GM10266 (cell line): ENCODE data around the gene TYMS.

Experiments
- DNase-seq: peaks from one replicate; pipeline ENCODE4 v3.0.0; 2012; ENCODE audit errors: extremely low spot score
- CTCF ChIP-seq: IDR thresholded peaks from 2 replicates; pipeline ENCODE4 v1.5.1; 2012; ENCODE audit warnings: mild to moderate bottlenecking, low read depth; ENCODE audit not compliant: control insufficient read depth, insufficient read depth; ENCODE audit errors: missing control alignments

Gene TYMS

GRCh38 chr18:647304-647703, 10.1 kb upstream of the TYMS start:
- no peak for DNase-seq
- no peak for TF ChIP-seq CTCF

GRCh38 chr18:649341-649740, 8.1 kb upstream of the TYMS start:
- DNase-seq: no peak
- TF ChIP-seq CTCF: no peak

DNA sequence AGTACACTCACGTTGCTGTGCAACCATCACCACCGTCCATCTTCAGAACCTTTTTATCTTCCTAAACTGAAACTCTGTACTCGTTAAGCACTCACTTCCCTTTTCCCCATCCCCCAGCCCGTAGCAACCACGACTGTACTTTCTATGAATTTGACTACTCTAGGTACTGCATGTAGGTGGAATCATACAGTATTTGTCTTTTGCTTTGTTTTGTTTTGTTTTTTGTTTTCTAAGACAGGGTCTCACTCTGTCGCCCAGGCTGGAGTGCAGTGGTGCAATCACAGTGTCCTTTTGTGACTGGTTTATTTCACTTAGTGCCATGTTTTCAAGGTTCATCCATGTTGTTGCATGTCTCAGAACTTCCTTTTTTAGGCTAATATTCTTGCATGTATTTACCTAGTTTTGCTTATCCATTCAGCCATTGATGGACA, 7.0 kb upstream of the TYMS start:
- TF ChIP-seq CTCF: no peak
- no peak for DNase-seq

- no peak for DNase-seq
- TF ChIP-seq CTCF: no peak
Observed at GRCh38 chr18:652131-652530, 5.3 kb upstream of the TYMS start.

- DNase-seq: no peak
- TF ChIP-seq CTCF: no peak
Observed at GRCh38 chr18:653512-653911, 3.9 kb upstream of the TYMS start.

- no peak for TF ChIP-seq CTCF
- no peak for DNase-seq
Observed at GRCh38 chr18:654601-655000, 2.9 kb upstream of the TYMS start.

- no peak for TF ChIP-seq CTCF
- DNase-seq: no peak
Observed at GRCh38 chr18:655445-655844, 2.0 kb upstream of the TYMS start.
